Measurements from ENCODE around the gene RFC1.

The RFC1 gene

DNA sequence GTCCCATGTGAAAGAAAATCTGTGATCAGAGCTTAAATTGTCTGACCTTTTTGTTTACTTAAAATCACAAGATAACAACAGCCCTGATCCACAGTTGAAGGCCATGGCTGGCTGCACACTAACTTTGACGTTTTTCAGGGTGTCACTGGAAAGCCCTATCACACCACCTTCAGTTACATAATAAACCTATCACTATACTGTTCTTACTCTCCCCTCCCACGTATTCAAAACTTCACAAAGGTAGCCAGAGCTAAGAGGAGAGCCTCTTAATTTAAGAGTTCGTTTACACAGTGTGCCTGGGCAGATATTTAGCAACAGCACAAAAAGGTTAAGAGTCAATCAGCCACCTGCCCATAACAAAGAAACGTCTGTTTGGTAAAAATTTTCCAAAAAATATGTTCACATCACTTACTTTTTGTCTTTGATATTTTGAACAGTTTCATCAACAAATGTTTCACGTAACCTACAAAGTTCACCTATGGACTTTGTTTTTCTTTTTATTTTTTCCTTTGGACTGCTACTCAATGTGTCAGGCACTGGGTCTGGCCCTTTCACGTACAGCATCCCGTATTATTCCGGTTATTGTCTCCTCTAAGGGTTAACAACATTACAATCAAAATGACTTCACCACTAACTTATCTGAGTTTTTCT lies 25.0 kb downstream of the RFC1 start:
- in situ Hi-C loops (cut with MboI; ENCODE audit: low pct_unique_long_range_greater_than_20kb, low sequenced_read_pairs, unreplicated experiment) = no loop called here
- TF ChIP-seq, protein P1, sequence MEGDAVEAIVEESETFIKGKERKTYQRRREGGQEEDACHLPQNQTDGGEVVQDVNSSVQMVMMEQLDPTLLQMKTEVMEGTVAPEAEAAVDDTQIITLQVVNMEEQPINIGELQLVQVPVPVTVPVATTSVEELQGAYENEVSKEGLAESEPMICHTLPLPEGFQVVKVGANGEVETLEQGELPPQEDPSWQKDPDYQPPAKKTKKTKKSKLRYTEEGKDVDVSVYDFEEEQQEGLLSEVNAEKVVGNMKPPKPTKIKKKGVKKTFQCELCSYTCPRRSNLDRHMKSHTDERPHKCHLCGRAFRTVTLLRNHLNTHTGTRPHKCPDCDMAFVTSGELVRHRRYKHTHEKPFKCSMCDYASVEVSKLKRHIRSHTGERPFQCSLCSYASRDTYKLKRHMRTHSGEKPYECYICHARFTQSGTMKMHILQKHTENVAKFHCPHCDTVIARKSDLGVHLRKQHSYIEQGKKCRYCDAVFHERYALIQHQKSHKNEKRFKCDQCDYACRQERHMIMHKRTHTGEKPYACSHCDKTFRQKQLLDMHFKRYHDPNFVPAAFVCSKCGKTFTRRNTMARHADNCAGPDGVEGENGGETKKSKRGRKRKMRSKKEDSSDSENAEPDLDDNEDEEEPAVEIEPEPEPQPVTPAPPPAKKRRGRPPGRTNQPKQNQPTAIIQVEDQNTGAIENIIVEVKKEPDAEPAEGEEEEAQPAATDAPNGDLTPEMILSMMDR (IDR thresholded peaks at IDR 0.05; ENCODE audit: extremely low read depth, insufficient read depth, missing control alignments) = no peak
- no peak for DNase-seq (ENCODE audit: low spot score)

DNA sequence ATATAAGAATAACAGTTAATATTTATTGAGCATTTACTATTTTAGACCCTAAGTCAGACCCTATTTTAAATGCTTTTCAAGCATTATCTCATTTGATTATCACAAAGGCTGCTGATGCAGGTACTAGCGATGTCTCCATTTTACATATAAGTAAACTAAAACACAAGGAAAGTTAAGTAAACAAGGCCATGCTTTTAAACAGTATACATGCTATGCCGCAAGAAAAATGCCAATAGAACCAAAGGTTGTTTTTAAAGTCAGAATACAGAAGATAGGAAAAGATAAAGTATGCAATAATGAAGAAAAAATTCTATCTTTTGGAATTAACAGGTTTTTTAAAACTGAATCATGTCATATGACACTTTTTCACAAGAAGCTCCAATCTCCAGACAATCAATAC lies 26.2 kb downstream of the RFC1 start:
- in situ Hi-C loops (cut with MboI; ENCODE audit: low pct_unique_long_range_greater_than_20kb, low sequenced_read_pairs, unreplicated experiment) = no loop called here
- no peak for DNase-seq (ENCODE audit: low spot score)
- TF ChIP-seq, protein P1 (IDR thresholded peaks at IDR 0.05; ENCODE audit: extremely low read depth, insufficient read depth, missing control alignments) = no peak

DNA sequence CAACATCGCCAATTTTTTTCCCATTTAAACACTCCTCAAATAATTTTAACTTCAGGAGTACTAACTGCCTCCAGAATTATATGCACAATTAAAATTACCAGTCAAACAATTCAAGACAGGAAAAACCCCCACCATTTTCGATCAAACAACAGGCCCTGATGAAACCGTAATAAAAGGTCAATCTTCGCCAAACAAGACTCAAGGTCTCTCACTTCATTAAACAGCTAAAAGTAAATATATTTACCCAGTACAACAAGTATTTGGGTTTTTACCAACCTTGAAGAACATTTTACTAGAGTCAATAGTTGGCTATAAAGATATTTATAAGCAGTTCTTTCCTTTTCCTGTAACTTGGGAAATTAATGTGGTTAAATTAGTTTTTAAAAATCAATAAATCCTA lies 28.3 kb downstream of the RFC1 start:
- in situ Hi-C loops (cut with MboI; ENCODE audit: low pct_unique_long_range_greater_than_20kb, low sequenced_read_pairs, unreplicated experiment) = no loop called here
- DNase-seq (ENCODE audit: low spot score) = no peak
- TF ChIP-seq, protein P1 (IDR thresholded peaks at IDR 0.05; ENCODE audit: extremely low read depth, insufficient read depth, missing control alignments) = no peak

DNA sequence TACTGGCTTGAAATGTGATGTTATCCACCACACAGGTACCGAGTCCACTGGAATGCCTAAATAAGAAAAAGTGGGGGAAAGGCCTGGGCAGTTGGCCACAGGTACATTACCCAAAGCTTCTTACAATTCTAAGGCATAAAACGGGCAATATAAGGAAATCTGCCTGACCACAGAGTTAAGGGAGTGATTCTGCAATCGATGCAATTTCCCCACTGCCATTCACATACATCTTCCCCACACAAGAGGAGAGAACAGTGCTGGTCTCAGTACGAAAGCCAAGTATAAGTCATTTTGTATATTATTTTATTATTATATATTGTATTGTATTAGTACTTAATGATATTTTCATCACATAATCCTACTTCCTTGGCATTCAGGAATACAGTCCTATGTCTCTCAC lies 30.6 kb downstream of the RFC1 start:
- in situ Hi-C loops (cut with MboI; ENCODE audit: low pct_unique_long_range_greater_than_20kb, low sequenced_read_pairs, unreplicated experiment) = no loop called here
- DNase-seq (ENCODE audit: low spot score) = no peak
- TF ChIP-seq, protein P1 (IDR thresholded peaks at IDR 0.05; ENCODE audit: extremely low read depth, insufficient read depth, missing control alignments) = no peak

DNA sequence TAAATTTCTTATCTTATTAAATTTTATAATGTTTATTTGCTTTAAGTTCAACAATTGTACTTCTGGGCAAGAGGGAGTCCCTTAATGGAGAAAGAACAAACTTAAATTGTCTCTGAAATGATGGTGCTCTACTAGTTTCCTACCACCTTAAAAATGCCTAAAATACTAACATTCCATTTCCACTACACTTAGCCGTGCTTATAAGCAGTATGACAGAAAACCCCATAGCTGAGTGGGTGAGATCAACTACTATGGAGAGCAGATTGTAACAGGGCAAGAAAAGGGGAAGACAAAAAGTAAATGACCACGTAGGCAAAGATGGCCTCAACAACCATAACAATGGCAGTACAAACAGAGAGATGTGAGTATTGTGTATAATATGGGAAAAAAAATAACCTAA lies 35.0 kb downstream of the RFC1 start:
- in situ Hi-C loops (cut with MboI; ENCODE audit: low pct_unique_long_range_greater_than_20kb, low sequenced_read_pairs, unreplicated experiment) = no loop called here
- DNase-seq (ENCODE audit: low spot score) = no peak
- TF ChIP-seq, protein P1 (IDR thresholded peaks at IDR 0.05; ENCODE audit: extremely low read depth, insufficient read depth, missing control alignments) = no peak

DNA sequence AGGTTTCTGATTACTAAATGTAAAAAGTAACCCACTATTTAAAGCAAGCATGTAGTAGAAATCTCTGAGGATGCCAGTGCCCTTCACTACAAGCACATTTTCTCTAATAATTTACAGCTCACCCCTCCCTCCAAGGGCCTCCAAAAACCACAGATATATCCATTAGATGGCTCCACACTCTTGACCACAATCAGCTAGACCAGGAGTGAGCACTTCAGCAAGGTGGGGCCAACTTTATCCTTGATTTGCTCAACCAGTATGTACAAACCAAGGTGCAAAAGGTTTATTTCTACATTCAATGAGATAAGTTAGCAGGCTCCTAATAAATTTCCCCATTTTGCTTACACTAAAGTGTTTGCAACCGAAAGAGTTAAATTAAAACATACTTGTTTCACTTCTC lies 35.8 kb downstream of the RFC1 start:
- TF ChIP-seq, protein P1 (IDR thresholded peaks at IDR 0.05; ENCODE audit: extremely low read depth, insufficient read depth, missing control alignments) = no peak
- no peak for DNase-seq (ENCODE audit: low spot score)
- in situ Hi-C loops (cut with MboI; ENCODE audit: low pct_unique_long_range_greater_than_20kb, low sequenced_read_pairs, unreplicated experiment) = no loop called here

All from GM13977 (cell line).